GM12878 (cell line): Measurements from ENCODE around the gene PTPRN2. TPM values are rescaled to one million over a fixed set of nuclear protein-coding genes. Genes with fewer than 3 reads are reported as not detected.

Source experiments
- ATAC-seq: fragments of 200-7000 bp; cut with Tn5 transposase; 3 replicates; pipeline ENCODE4 v1.9.1; 2020; ENCODE audit warnings: mild to moderate bottlenecking, moderate library complexity
- BruUV-seq: library from RNA; stranded (reverse); fragments of 400-500 nt; replicated peaks from 2 replicates; lab custom pipeline; 2021; lab: Mats Ljungman, UMichigan
- CTCF ChIA-PET: fragments of 300-600 bp; sonication (Branson Sonifier 250); formaldehyde crosslinking; extraction: SDS; loops from one replicate; lab custom pipeline; 2021; ENCODE audit warnings: inconsistent platforms; lab: Yijun Ruan, JAX
- POLR2A ChIA-PET: fragments of 350-600 bp; formaldehyde crosslinking; extraction: SDS; loops from one replicate; lab custom pipeline; 2021; ENCODE audit warnings: inconsistent platforms; lab: Charles Lee
- RAD21 ChIA-PET: fragments of 300-600 bp; sonication (Branson Sonifier 250); formaldehyde crosslinking; loops from one replicate; lab custom pipeline; 2023; ENCODE audit warnings: antibody characterized with exemption; ENCODE audit not compliant: unreplicated experiment; lab: Charles Lee
- SMC1A ChIA-PET: fragments of 300-600 bp; sonication (Branson Sonifier 250); formaldehyde crosslinking; loops from one replicate; lab custom pipeline; 2023; ENCODE audit not compliant: unreplicated experiment, uncharacterized antibody; lab: Charles Lee
- DNase-seq: peaks from one replicate; pipeline ENCODE4 v3.0.0-alpha.2; 2011; ENCODE audit warnings: low read depth, low spot score
- FAIRE-seq: peaks from 3 replicates; lab custom pipeline; 2011; peaks lifted over from hg19 to GRCh38; lab: Jason Lieb, UNC
- H2AFZ ChIP-seq: 2 replicates; pipeline ENCODE4 v1.6.0; 2011; ENCODE audit warnings: low read depth, low read length, control low read depth; ENCODE audit not compliant: control insufficient read depth
- H3K27ac ChIP-seq: 2 replicates; pipeline ENCODE4 v1.5.1; 2011; ENCODE audit warnings: control low read depth; ENCODE audit not compliant: control insufficient read depth, insufficient read depth
- H3K27me3 ChIP-seq, 2 experiments: replicated peaks in 1 of 2; 2 replicates each; pipeline versions ENCODE4 v1.6.0 to v1.6.1; 2011; ENCODE audit warnings: low read length in 1 of 2; ENCODE audit not compliant: control insufficient read depth in 2 of 2, insufficient read depth in 2 of 2
- H3K36me3 ChIP-seq, 2 experiments: 2 replicates each; pipeline ENCODE4 v1.5.1; 2011; ENCODE audit warnings: low read length in 1 of 2; ENCODE audit not compliant: control insufficient read depth in 2 of 2, insufficient read depth in 2 of 2
- H3K4me1 ChIP-seq: 2 replicates; pipeline ENCODE4 v1.6.1; 2011; ENCODE audit warnings: mild to moderate bottlenecking, low read length, moderate library complexity, mixed read lengths; ENCODE audit not compliant: control insufficient read depth, insufficient read depth
- H3K4me2 ChIP-seq: 2 replicates; pipeline ENCODE4 v1.6.0; 2011; ENCODE audit warnings: control low read depth; ENCODE audit not compliant: control insufficient read depth, insufficient read depth
- H3K4me3 ChIP-seq: fragments of 200-600 bp; sonication (generic); 2 replicates; pipeline ENCODE4 v1.5.1; 2016
- H3K79me2 ChIP-seq: 2 replicates; pipeline ENCODE4 v1.6.0; 2011; ENCODE audit warnings: low read length; ENCODE audit not compliant: control insufficient read depth, insufficient read depth
- H3K9ac ChIP-seq: 2 replicates; pipeline ENCODE4 v1.8.0; 2011; ENCODE audit warnings: low read length, control low read depth, mixed read lengths; ENCODE audit not compliant: control insufficient read depth, insufficient read depth
- H3K9me3 ChIP-seq: replicated peaks from 3 replicates; pipeline ENCODE4 v1.5.1; 2011; ENCODE audit warnings: mild to moderate bottlenecking, low read length; ENCODE audit not compliant: control insufficient read depth, insufficient read depth
- H4K20me1 ChIP-seq: 2 replicates; pipeline ENCODE4 v1.6.0; 2011; ENCODE audit not compliant: control insufficient read depth, insufficient read depth
- CREM ChIP-seq: IDR thresholded peaks from 2 replicates; pipeline ENCODE4 v1.6.1; 2014; ENCODE audit warnings: antibody characterized with exemption, low read depth
- EGR1 ChIP-seq, 2 experiments: IDR thresholded peaks; 1 replicate in 1 of 2; 2 replicates in 1 of 2; pipeline ENCODE4 v1.6.1; 2011 to 2012; ENCODE audit warnings: low read depth in 2 of 2, low read length in 2 of 2, borderline replicate concordance in 1 of 2, mild to moderate bottlenecking in 1 of 2, moderate library complexity in 1 of 2
- ESRRA ChIP-seq: IDR thresholded peaks from 2 replicates; pipeline ENCODE4 v1.6.1; 2012; ENCODE audit warnings: mild to moderate bottlenecking, low read length, improper control_type of control experiment
- FOS ChIP-seq: IDR thresholded peaks from 3 replicates; pipeline ENCODE4 v1.6.1; 2011; ENCODE audit warnings: borderline replicate concordance; ENCODE audit not compliant: insufficient read length; ENCODE audit errors: extremely low read depth
- HDAC2 ChIP-seq: fragments of 200-600 bp; sonication (generic); IDR thresholded peaks from 2 replicates; pipeline ENCODE4 v1.6.1; 2017
- MEF2A ChIP-seq: IDR thresholded peaks from 2 replicates; pipeline ENCODE4 v1.6.1; 2011; ENCODE audit warnings: low read depth, mild to moderate bottlenecking, low read length, moderate library complexity; ENCODE audit not compliant: insufficient read depth
- MXI1 ChIP-seq: fragments of 150-350 bp; IDR thresholded peaks from 2 replicates; pipeline ENCODE4 v1.6.1; 2011; ENCODE audit warnings: low read depth, mild to moderate bottlenecking, inconsistent platforms, low read length, improper control_type of control experiment
- MYC ChIP-seq: IDR thresholded peaks from 2 replicates; pipeline ENCODE4 v1.6.1; 2011; ENCODE audit warnings: mild to moderate bottlenecking, low read length, moderate library complexity, inconsistent platforms; ENCODE audit not compliant: insufficient read depth, insufficient replicate concordance, insufficient read length, severe bottlenecking
- POU2F2 ChIP-seq: IDR thresholded peaks from 3 replicates; pipeline ENCODE4 v1.6.1; 2011; ENCODE audit warnings: low read depth, mild to moderate bottlenecking, low read length, borderline replicate concordance
- RBBP5 ChIP-seq: fragments of 200-600 bp; sonication (generic); conservative IDR thresholded peaks from 2 replicates; pipeline ENCODE4 v1.6.1; 2016
- RUNX3 ChIP-seq: IDR thresholded peaks from 2 replicates; pipeline ENCODE4 v1.6.1; 2012; ENCODE audit warnings: low read length, inconsistent platforms
- STAT3 ChIP-seq: IDR thresholded peaks from 2 replicates; pipeline ENCODE4 v1.6.1; 2011; ENCODE audit warnings: low read depth, low read length, improper control_type of control experiment
- ZNF24 ChIP-seq: fragments of 450-650 bp; IDR thresholded peaks from 2 replicates; pipeline ENCODE4 v1.6.1; 2017; ENCODE audit warnings: antibody characterized with exemption, mild to moderate bottlenecking
- ZNF274 ChIP-seq: IDR thresholded peaks from one replicate; pipeline ENCODE4 v1.8.0; 2011; ENCODE audit not compliant: insufficient read length, insufficient read depth
- WGBS: methylation state at CpG from one replicate; pipeline ENCODE4 v1.1.6; 2016; ENCODE audit warnings: low lambda C conversion rate; ENCODE audit not compliant: insufficient replicate concordance, insufficient coverage; ENCODE audit errors: missing lambda C conversion rate; 5-methylcytosine and 5-hydroxymethylcytosine counted together
- in situ Hi-C: fragments of 300-500 bp; cut with MboI; formaldehyde crosslinking; loops from 9 replicates; pipeline ENCODE4 v1.14.3; 2018; ENCODE audit warnings: mixed read lengths
- intact Hi-C: fragments of 100-400 bp; cut with micrococcal nuclease; formaldehyde crosslinking; loops from one replicate; pipeline ENCODE4 v1.14.2; 2022; ENCODE audit not compliant: unreplicated experiment
- polyA plus RNA-seq, 11 experiments: library from polyadenylated mRNA; depleted of rRNA in 4 of 11; unstranded in 6 of 11; stranded (reverse) in 5 of 11; fragments of >200 nt; fragmentation: Nextera tagmentation in 4 of 11; fragmentation: Illumina TruSeq in 1 of 11; extraction: Ambion mirVana in 4 of 11; extraction: Trizol in 1 of 11; gene quantifications; 1 replicate in 1 of 11; 2 replicates in 10 of 11; pipeline versions ENCODE4 v1.2.1 to v1.2.3, GENCODE V29; 2011 to 2016; ENCODE audit warnings: inconsistent platforms in 2 of 11, missing spikeins in 2 of 11, low read depth in 1 of 11
- total RNA-seq, 4 experiments: library from RNA; depleted of rRNA in 3 of 4; stranded (reverse); fragments of >200 nt in 3 of 4; fragmentation: Illumina TruSeq in 1 of 4; extraction: Trizol in 1 of 4; gene quantifications; 2 replicates each; pipeline versions ENCODE4 v1.2.1 to v1.2.3, GENCODE V29; 2013 to 2021

PTPRN2 gene
- total and polyA plus RNA-seq, 10 of the 15 experiments (the other 5 are each of a cell fraction or from before 2014, with no cell fraction given) = 5.4 TPM; not detected in 9

GRCh38 chr7:158422196-158422886 is 165.3 kb downstream of the PTPRN2 start:
- intact Hi-C loops = no loop called here

GRCh38 chr7:158421361-158421760 is 166.3 kb downstream of the PTPRN2 start:
- FAIRE-seq = no peak
- no peaks in the 10 kb centered on the region for H3K36me3 ChIP-seq

More at GRCh38 chr7:158422196-158422886, 165.3 kb downstream of the PTPRN2 start:
- no peak overlapping the region for H3K4me2 ChIP-seq
- DNase-seq (no peak), ATAC-seq (no peak), FAIRE-seq (no peak)
- H2AFZ ChIP-seq = no peak overlapping the region
- no peaks in the 10 kb centered on the region for H4K20me1 ChIP-seq
- POLR2A ChIA-PET = no interaction called here
- no peak overlapping the region for H3K9ac ChIP-seq
- no peaks in the 10 kb centered on the region for H3K36me3 ChIP-seq
- RAD21 ChIA-PET = no interaction called here
- SMC1A ChIA-PET = no interaction called here
- in situ Hi-C loops = no loop called here
- CTCF ChIA-PET = interaction anchor here (0.7 kb wide), 1 partner anchor 555 kb away, joined by 3 read pairs; no protein-coding TSS in a partner anchor
- H3K27ac ChIP-seq = no peak overlapping the region
- no peaks in the 10 kb centered on the region for H3K27me3 ChIP-seq
- WGBS = 72% methylated on average over 17 of the region's 17 CpGs
- H3K9me3 ChIP-seq = no peaks in the 10 kb centered on the region; the same call in 2 of the 3 replicates
- no peak overlapping the region for H3K4me3 ChIP-seq
- no peak for TF ChIP-seq CREM
- no peak for TF ChIP-seq MXI1
- BruUV-seq = no TSS peak
- no peaks in the 10 kb centered on the region for H3K4me1 ChIP-seq
- H3K79me2 ChIP-seq = no peaks in the 10 kb centered on the region

More at GRCh38 chr7:158421361-158421760, 166.3 kb downstream of the PTPRN2 start:
- in situ Hi-C loops = no loop called here
- Histone ChIP-seq H3K27me3 (no peaks in the 10 kb centered on the region), H3K4me3 (no peak overlapping the region), H3K9me3 (no peaks in the 10 kb centered on the region; the same call in 2 of the 3 replicates), H3K4me2 (no peak overlapping the region), H2AFZ (no peak overlapping the region), H3K9ac (no peak overlapping the region), H3K4me1 (no peaks in the 10 kb centered on the region), H3K79me2 (no peaks in the 10 kb centered on the region), H4K20me1 (no peaks in the 10 kb centered on the region), H3K27ac (no peak overlapping the region)
- DNase-seq (no peak), ATAC-seq (no peak)
- WGBS = 19% methylated on average over 7 of the region's 7 CpGs
- ChIA-PET CTCF (no interaction called here), SMC1A (no interaction called here), RAD21 (no interaction called here), POLR2A (no interaction called here)
- intact Hi-C loops = no loop called here
- no TSS peak for BruUV-seq
- TF ChIP-seq RBBP5 (no peak), MEF2A (no peak), STAT3 (no peak), HDAC2 (no peak), ZNF24 (no peak), EGR1 (IDR thresholded peaks at IDR 0.05; ENCODE audit: borderline replicate concordance in 1 of 2, low read depth in 2 of 2, low read length in 2 of 2) (no peak), FOS (no peak), ESRRA (no peak), POU2F2 (no peak), MYC (no peak), RUNX3 (no peak), ZNF274 (no peak)
